Hepatocyte (in vitro differentiated cells): Measurements from ENCODE around the gene RALGDS. TPM values are rescaled to one million over a fixed set of nuclear protein-coding genes. Genes with fewer than 3 reads are reported as not detected.
"Not testable (repeated sequence)": the region's sequence is repeated elsewhere in the genome, so short reads cannot be mapped to it uniquely, and the experiment has no call there.

ENCODE experiments used
- DNase-seq: peaks from one replicate; pipeline ENCODE4 v3.0.0-alpha.2; 2016; ENCODE audit warnings: low spot score
- H2AFZ ChIP-seq: fragments of 200-600 bp; sonication (generic); 2 replicates; pipeline ENCODE4 v1.6.0; 2016; ENCODE audit warnings: antibody characterized with exemption, mild to moderate bottlenecking
- H3K27ac ChIP-seq: fragments of 200-600 bp; sonication (generic); 2 replicates; pipeline ENCODE4 v1.5.1; 2016; ENCODE audit warnings: mild to moderate bottlenecking
- H3K27me3 ChIP-seq: fragments of 200-600 bp; sonication (generic); 2 replicates; pipeline ENCODE4 v1.6.1; 2016
- H3K36me3 ChIP-seq: fragments of 200-600 bp; sonication (generic); replicated peaks from 2 replicates; pipeline ENCODE4 v1.5.1; 2016; ENCODE audit warnings: low read depth; ENCODE audit not compliant: insufficient read depth
- H3K4me1 ChIP-seq: fragments of 200-600 bp; sonication (generic); 2 replicates; pipeline ENCODE4 v1.5.1; 2016; ENCODE audit warnings: mild to moderate bottlenecking, moderate library complexity; ENCODE audit not compliant: insufficient read depth
- H3K4me2 ChIP-seq: fragments of 200-600 bp; sonication (generic); 2 replicates; pipeline ENCODE4 v1.6.0; 2016
- H3K4me3 ChIP-seq: fragments of 200-600 bp; sonication (generic); 2 replicates; pipeline ENCODE4 v1.5.1; 2016; ENCODE audit warnings: mild to moderate bottlenecking
- H3K79me2 ChIP-seq: fragments of 200-600 bp; sonication (generic); 2 replicates; pipeline ENCODE4 v1.6.0; 2017; ENCODE audit warnings: mild to moderate bottlenecking
- H3K9me2 ChIP-seq: fragments of 200-600 bp; sonication (generic); replicated peaks from 2 replicates; pipeline ENCODE4 v1.6.0; 2017; ENCODE audit warnings: mild to moderate bottlenecking; ENCODE audit not compliant: insufficient read depth
- H3K9me3 ChIP-seq: fragments of 200-600 bp; sonication (generic); 2 replicates; pipeline ENCODE4 v1.5.1; 2016; ENCODE audit warnings: low read depth, mild to moderate bottlenecking
- H4K20me1 ChIP-seq: fragments of 200-600 bp; sonication (generic); 2 replicates; pipeline ENCODE4 v1.6.0; 2016; ENCODE audit warnings: mild to moderate bottlenecking; ENCODE audit not compliant: insufficient read depth, poor library complexity, severe bottlenecking
- CTCF ChIP-seq: fragments of 200-600 bp; sonication (generic); IDR thresholded peaks from 2 replicates; pipeline ENCODE4 v1.5.1; 2016; ENCODE audit warnings: antibody characterized with exemption, mild to moderate bottlenecking; ENCODE audit not compliant: poor library complexity
- EZH2 ChIP-seq: fragments of 200-600 bp; sonication (generic); IDR thresholded peaks from 2 replicates; pipeline ENCODE4 v1.6.1; 2016; ENCODE audit warnings: antibody characterized with exemption, mild to moderate bottlenecking, borderline replicate concordance
- EZH2phosphoT487 ChIP-seq: fragments of 200-600 bp; sonication (generic); IDR thresholded peaks from one replicate; pipeline ENCODE4 v1.6.1; 2018; ENCODE audit warnings: antibody characterized with exemption, mild to moderate bottlenecking, low read depth, moderate library complexity; ENCODE audit not compliant: unreplicated experiment, severe bottlenecking
- WGBS: methylation state at CpG from one replicate; pipeline ENCODE4 v1.1.6; 2016; ENCODE audit warnings: low lambda C conversion rate; ENCODE audit errors: missing lambda C conversion rate; 5-methylcytosine and 5-hydroxymethylcytosine counted together
- polyA plus RNA-seq: library from polyadenylated mRNA; unstranded; fragments of >200 nt; fragmentation: Nextera tagmentation; extraction: Ambion mirVana; gene quantifications from 2 replicates; pipeline ENCODE4 v1.2.1, GENCODE V29; 2016
- total RNA-seq: library from RNA; depleted of rRNA; stranded (reverse); fragments of >200 nt; gene quantifications from 2 replicates; pipeline ENCODE4 v1.2.3, GENCODE V29; 2014

The RALGDS gene
- total and polyA plus RNA-seq, 2 experiments from 2014 or later: 26.9 to 48.0 TPM

- H3K36me3 ChIP-seq: no peaks in the 10 kb centered on the region
- H3K27ac ChIP-seq: no peak overlapping the region
- H3K4me3 ChIP-seq: no peak overlapping the region
- H3K9me3 ChIP-seq: no peaks in the 10 kb centered on the region
- peaks cover 27% of the 10 kb centered on the region for H3K4me1 ChIP-seq
- peak; percentile 53 for DNase-seq
- no peak overlapping the region for H2AFZ ChIP-seq
- H3K9me2 ChIP-seq: no peaks in the 10 kb centered on the region
- H4K20me1 ChIP-seq: no peaks in the 10 kb centered on the region
- H3K79me2 ChIP-seq: no peaks in the 10 kb centered on the region
- no peak for TF ChIP-seq EZH2phosphoT487
- TF ChIP-seq EZH2: no peak
- TF ChIP-seq CTCF: no peak
- H3K4me2 ChIP-seq: no peak overlapping the region
- no peaks in the 10 kb centered on the region for H3K27me3 ChIP-seq
- 68% methylated on average over 8 of the region's 8 CpGs for WGBS
Measured at GRCh38 chr9:133074111-133074651, 46.9 kb downstream of the RALGDS start.

- Histone ChIP-seq H3K4me1 (peaks cover 27% of the 10 kb centered on the region), H3K79me2 (no peaks in the 10 kb centered on the region), H4K20me1 (no peaks in the 10 kb centered on the region), H3K9me2 (no peaks in the 10 kb centered on the region), H3K27me3 (no peaks in the 10 kb centered on the region), H3K4me3 (no peak overlapping the region), H3K27ac (no peak overlapping the region), H3K36me3 (no peaks in the 10 kb centered on the region), H3K4me2 (no peak overlapping the region), H3K9me3 (no peaks in the 10 kb centered on the region), H2AFZ (no peak overlapping the region)
- DNase-seq: no peak
- 84% methylated on average over 12 of the region's 12 CpGs for WGBS
- no peak for TF ChIP-seq EZH2phosphoT487
Measured at GRCh38 chr9:133073086-133074014, 47.7 kb downstream of the RALGDS start.

GRCh38 chr9:133072210-133072609 is 48.8 kb downstream of the RALGDS start:
- whole genome bisulfite sequencing: 86% methylated on average over 5 of the region's 5 CpGs
- not testable (repeated sequence) for H3K27ac ChIP-seq, H3K4me2 ChIP-seq, H2AFZ ChIP-seq, H3K4me3 ChIP-seq, H3K36me3 ChIP-seq, DNase-seq, H3K9me3 ChIP-seq, H3K79me2 ChIP-seq, H3K27me3 ChIP-seq, H4K20me1 ChIP-seq, H3K9me2 ChIP-seq
- H3K4me1 ChIP-seq: peaks cover 27% of the 10 kb centered on the region

GRCh38 chr9:133071484-133072150 is 49.4 kb downstream of the RALGDS start:
- Histone ChIP-seq H3K4me2 (no peak overlapping the region), H2AFZ (no peak overlapping the region)
- 92% methylated on average over 7 of the region's 33 CpGs for WGBS

GRCh38 chr9:133070985-133071384 is 50.1 kb downstream of the RALGDS start:
- 99% methylated on average over 6 of the region's 31 CpGs for WGBS
- H3K4me1 ChIP-seq: peaks cover 19% of the 10 kb centered on the region
- H3K9me2 ChIP-seq, H3K36me3 ChIP-seq, H3K4me3 ChIP-seq, DNase-seq, H2AFZ ChIP-seq, H3K27ac ChIP-seq, H3K4me2 ChIP-seq, H3K27me3 ChIP-seq, H3K9me3 ChIP-seq, H4K20me1 ChIP-seq, H3K79me2 ChIP-seq: not testable (repeated sequence)

More at GRCh38 chr9:133071484-133072150, 49.4 kb downstream of the RALGDS start:
- no peak for DNase-seq
- H3K9me2 ChIP-seq: no peaks in the 10 kb centered on the region
- peaks cover 23% of the 10 kb centered on the region for H3K4me1 ChIP-seq
- no peaks in the 10 kb centered on the region for H3K27me3 ChIP-seq
- no peak overlapping the region for H3K27ac ChIP-seq
- TF ChIP-seq EZH2phosphoT487 (no peak), EZH2 (no peak), CTCF (no peak)
- H3K9me3 ChIP-seq: no peaks in the 10 kb centered on the region
- H3K36me3 ChIP-seq: no peaks in the 10 kb centered on the region
- no peak overlapping the region for H3K4me3 ChIP-seq
- no peaks in the 10 kb centered on the region for H3K79me2 ChIP-seq
- H4K20me1 ChIP-seq: no peaks in the 10 kb centered on the region

GRCh38 chr9:133070500-133070961 is 50.5 kb downstream of the RALGDS start:
- H3K4me2 ChIP-seq, DNase-seq, H3K9me2 ChIP-seq, H4K20me1 ChIP-seq, H3K9me3 ChIP-seq, H3K79me2 ChIP-seq, H2AFZ ChIP-seq, H3K27me3 ChIP-seq, H3K4me3 ChIP-seq, H3K27ac ChIP-seq, H3K36me3 ChIP-seq: not testable (repeated sequence)
- WGBS: 93% methylated on average over 17 of the region's 17 CpGs
- peaks cover 16% of the 10 kb centered on the region for H3K4me1 ChIP-seq
